A549 (cell line): Measurements from ENCODE around the gene AVPI1.

ENCODE experiments used
- EHF ChIP-seq: fragments of 250-450 bp; sonication (Bioruptor Pico); IDR thresholded peaks from 2 replicates; pipeline ENCODE4 v1.5.0; 2020; ENCODE audit warnings: mild to moderate bottlenecking
- EP300 ChIP-seq, 2 experiments: fragments of >200 bp; sonication (Bioruptor Twin); formaldehyde crosslinking; IDR thresholded peaks; 2 replicates in 1 of 2; 3 replicates in 1 of 2; pipeline ENCODE4 v1.6.1; 2016 to 2017
- MAFK ChIP-seq: fragments of 450-650 bp; IDR thresholded peaks from 2 replicates; pipeline ENCODE4 v1.6.1; 2014; ENCODE audit not compliant: partially characterized antibody
- MAZ ChIP-seq: fragments of 150-350 bp; IDR thresholded peaks from 2 replicates; pipeline ENCODE4 v1.6.1; 2014; ENCODE audit warnings: antibody characterized with exemption, low read depth, low read length, borderline replicate concordance
- MYC ChIP-seq: IDR thresholded peaks from 2 replicates; pipeline ENCODE4 v1.6.1; 2012; ENCODE audit warnings: mild to moderate bottlenecking, inconsistent platforms, low read length, improper control_type of control experiment, borderline replicate concordance
- PHF8 ChIP-seq: fragments of 200-600 bp; sonication (generic); IDR thresholded peaks from 2 replicates; pipeline ENCODE4 v1.6.1; 2016; ENCODE audit warnings: low read depth, mild to moderate bottlenecking, antibody characterized with exemption, moderate library complexity, borderline replicate concordance
- POLR2A ChIP-seq: IDR thresholded peaks from 2 replicates; pipeline ENCODE4 v1.6.1; 2012; ENCODE audit warnings: mild to moderate bottlenecking, low read length
- POLR2AphosphoS2 ChIP-seq: conservative IDR thresholded peaks from 2 replicates; pipeline ENCODE4 v1.6.1; 2012; ENCODE audit warnings: low read length, improper control_type of control experiment, inconsistent platforms
- RARB ChIP-seq: fragments of 250-450 bp; sonication (Bioruptor Pico); IDR thresholded peaks from 2 replicates; pipeline ENCODE4 v1.8.0; 2021; ENCODE audit warnings: mild to moderate bottlenecking, moderate library complexity
- TF ChIP-seq, protein P1 (sequence below): fragments of >200 bp; sonication (Bioruptor Twin); formaldehyde crosslinking; IDR thresholded peaks from 3 replicates; pipeline ENCODE4 v1.5.1; 2016
- TF ChIP-seq, protein P2 (sequence below): fragments of 450-650 bp; IDR thresholded peaks from 2 replicates; pipeline ENCODE4 v1.6.1; 2014; ENCODE audit warnings: antibody characterized with exemption
- TF ChIP-seq, protein P3 (sequence below): IDR thresholded peaks from 2 replicates; pipeline ENCODE4 v1.6.1; 2012
- TF ChIP-seq, protein P4 (sequence below): fragments of 250-450 bp; sonication (Bioruptor Pico); IDR thresholded peaks from 2 replicates; pipeline ENCODE4 v1.5.0; 2020; ENCODE audit warnings: low read depth, mild to moderate bottlenecking, moderate library complexity

DNA sequence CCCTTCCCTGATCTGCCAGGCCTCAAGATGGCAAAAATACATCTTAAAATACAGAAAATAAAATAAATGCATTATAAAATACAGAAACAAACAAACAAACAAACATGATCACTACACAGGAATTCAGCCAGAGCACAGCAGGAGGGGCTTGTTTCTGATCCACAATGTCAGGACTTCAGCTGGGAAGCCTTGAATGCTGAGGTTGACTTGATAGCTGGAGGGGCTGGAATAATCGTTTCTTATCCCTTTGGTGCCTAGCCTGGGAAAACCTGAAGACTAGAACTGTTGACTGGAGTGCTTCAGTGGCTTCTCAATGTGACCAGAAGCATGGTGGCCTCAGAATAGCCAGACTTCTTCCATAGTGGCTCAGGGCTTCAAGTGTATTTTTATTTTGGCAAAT, 17.3 kb upstream of the AVPI1 start:
- TF ChIP-seq EP300 (IDR thresholded peaks at IDR 0.05) (no peak), MAZ (no peak), POLR2A (no peak), EHF (no peak), MYC (no peak), POLR2AphosphoS2 (no peak), MAFK (no peak), RARB (CRISPR knock-in tag) (no peak), PHF8 (no peak)
- TF ChIP-seq, protein P1, sequence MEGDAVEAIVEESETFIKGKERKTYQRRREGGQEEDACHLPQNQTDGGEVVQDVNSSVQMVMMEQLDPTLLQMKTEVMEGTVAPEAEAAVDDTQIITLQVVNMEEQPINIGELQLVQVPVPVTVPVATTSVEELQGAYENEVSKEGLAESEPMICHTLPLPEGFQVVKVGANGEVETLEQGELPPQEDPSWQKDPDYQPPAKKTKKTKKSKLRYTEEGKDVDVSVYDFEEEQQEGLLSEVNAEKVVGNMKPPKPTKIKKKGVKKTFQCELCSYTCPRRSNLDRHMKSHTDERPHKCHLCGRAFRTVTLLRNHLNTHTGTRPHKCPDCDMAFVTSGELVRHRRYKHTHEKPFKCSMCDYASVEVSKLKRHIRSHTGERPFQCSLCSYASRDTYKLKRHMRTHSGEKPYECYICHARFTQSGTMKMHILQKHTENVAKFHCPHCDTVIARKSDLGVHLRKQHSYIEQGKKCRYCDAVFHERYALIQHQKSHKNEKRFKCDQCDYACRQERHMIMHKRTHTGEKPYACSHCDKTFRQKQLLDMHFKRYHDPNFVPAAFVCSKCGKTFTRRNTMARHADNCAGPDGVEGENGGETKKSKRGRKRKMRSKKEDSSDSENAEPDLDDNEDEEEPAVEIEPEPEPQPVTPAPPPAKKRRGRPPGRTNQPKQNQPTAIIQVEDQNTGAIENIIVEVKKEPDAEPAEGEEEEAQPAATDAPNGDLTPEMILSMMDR, result no peak
- TF ChIP-seq, protein P2, sequence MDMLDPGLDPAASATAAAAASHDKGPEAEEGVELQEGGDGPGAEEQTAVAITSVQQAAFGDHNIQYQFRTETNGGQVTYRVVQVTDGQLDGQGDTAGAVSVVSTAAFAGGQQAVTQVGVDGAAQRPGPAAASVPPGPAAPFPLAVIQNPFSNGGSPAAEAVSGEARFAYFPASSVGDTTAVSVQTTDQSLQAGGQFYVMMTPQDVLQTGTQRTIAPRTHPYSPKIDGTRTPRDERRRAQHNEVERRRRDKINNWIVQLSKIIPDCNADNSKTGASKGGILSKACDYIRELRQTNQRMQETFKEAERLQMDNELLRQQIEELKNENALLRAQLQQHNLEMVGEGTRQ, result no peak
- TF ChIP-seq, protein P3, sequence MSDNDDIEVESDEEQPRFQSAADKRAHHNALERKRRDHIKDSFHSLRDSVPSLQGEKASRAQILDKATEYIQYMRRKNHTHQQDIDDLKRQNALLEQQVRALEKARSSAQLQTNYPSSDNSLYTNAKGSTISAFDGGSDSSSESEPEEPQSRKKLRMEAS, result no peak
- TF ChIP-seq, protein P4, sequence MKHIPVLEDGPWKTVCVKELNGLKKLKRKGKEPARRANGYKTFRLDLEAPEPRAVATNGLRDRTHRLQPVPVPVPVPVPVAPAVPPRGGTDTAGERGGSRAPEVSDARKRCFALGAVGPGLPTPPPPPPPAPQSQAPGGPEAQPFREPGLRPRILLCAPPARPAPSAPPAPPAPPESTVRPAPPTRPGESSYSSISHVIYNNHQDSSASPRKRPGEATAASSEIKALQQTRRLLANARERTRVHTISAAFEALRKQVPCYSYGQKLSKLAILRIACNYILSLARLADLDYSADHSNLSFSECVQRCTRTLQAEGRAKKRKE (CRISPR knock-in tag), result no peak
